HepG2 (cell line): Measurements from ENCODE around the gene DNAI4. TPM values are rescaled to one million over a fixed set of nuclear protein-coding genes. Genes with fewer than 3 reads are reported as not detected.

ENCODE experiments used
- CC2D1A ChIP-seq: sonication (generic); formaldehyde crosslinking; IDR thresholded peaks from 2 replicates; pipeline ENCODE4 v1.8.1; 2023; ENCODE audit warnings: mild to moderate bottlenecking, missing genetic modification reagents
- CEBPB ChIP-seq: IDR thresholded peaks from 2 replicates; pipeline ENCODE4 v1.6.1; 2011; ENCODE audit warnings: low read depth, low read length, improper control_type of control experiment, borderline replicate concordance
- FOXP1 ChIP-seq, 2 experiments: fragments of 450-650 bp in 1 of 2; IDR thresholded peaks; 2 replicates each; pipeline ENCODE4 v1.6.1; 2017 to 2018; ENCODE audit warnings: antibody characterized with exemption in 1 of 2
- NFKB2 ChIP-seq: sonication (generic); formaldehyde crosslinking; IDR thresholded peaks from 2 replicates; pipeline ENCODE4 v1.4.0; 2020; ENCODE audit warnings: missing genetic modification reagents, borderline replicate concordance
- PCBP2 ChIP-seq: fragments of 200-400 bp; formaldehyde crosslinking; optimal IDR thresholded peaks from 2 replicates; pipeline ENCODE3; 2018; ENCODE audit warnings: low read length, low read depth; ENCODE audit not compliant: poor library complexity, severe bottlenecking
- SP140L ChIP-seq: sonication (generic); formaldehyde crosslinking; IDR thresholded peaks from 2 replicates; pipeline ENCODE4 v1.4.0; 2020; ENCODE audit warnings: missing genetic modification reagents, borderline replicate concordance
- ZFX ChIP-seq: sonication (generic); formaldehyde crosslinking; IDR thresholded peaks from 2 replicates; pipeline ENCODE4 v1.4.0; 2020; ENCODE audit warnings: mild to moderate bottlenecking, low read depth, missing genetic modification reagents, moderate library complexity
- ZMYM2 ChIP-seq: sonication (generic); formaldehyde crosslinking; IDR thresholded peaks from 2 replicates; pipeline ENCODE4 v1.8.0; 2022; ENCODE audit warnings: mild to moderate bottlenecking, missing genetic modification reagents
- ZNF530 ChIP-seq: sonication (generic); formaldehyde crosslinking; IDR thresholded peaks from 2 replicates; pipeline ENCODE4 v1.5.0; 2020; ENCODE audit warnings: low read depth, mild to moderate bottlenecking, missing genetic modification reagents
- ZNF781 ChIP-seq: sonication (generic); formaldehyde crosslinking; IDR thresholded peaks from 2 replicates; pipeline ENCODE4 v1.5.1; 2020; ENCODE audit warnings: borderline replicate concordance, mild to moderate bottlenecking, missing genetic modification reagents; ENCODE audit errors: not compliant biosample characterization
- polyA plus RNA-seq, 8 experiments: library from polyadenylated mRNA; depleted of rRNA in 3 of 8; stranded (reverse) in 7 of 8; unstranded in 1 of 8; fragments of >200 nt; fragmentation: Illumina TruSeq in 4 of 8; extraction: Trizol in 4 of 8; gene quantifications; 2 replicates each; pipeline versions ENCODE4 v1.2.1 to v1.2.3, GENCODE V29; 2011 to 2016; ENCODE audit warnings: low read depth in 4 of 8, missing spikeins in 1 of 8, mixed read lengths in 1 of 8; ENCODE audit not compliant: insufficient read depth in 1 of 8
- total RNA-seq, 5 experiments: library from RNA; depleted of rRNA; stranded (reverse); fragments of >200 nt; fragmentation: Illumina TruSeq; extraction: Trizol; gene quantifications; 2 replicates each; pipeline ENCODE4 v1.2.3, GENCODE V29; 2016; ENCODE audit warnings: low read depth in 1 of 5
- TF ChIP-seq, protein P1 (sequence below), 2 experiments: sonication (generic) in 1 of 2; formaldehyde crosslinking in 1 of 2; IDR thresholded peaks; 2 replicates each; pipeline versions ENCODE4 v1.4.0 to v1.6.1; 2018 to 2020; ENCODE audit warnings: missing genetic modification reagents in 2 of 2, borderline replicate concordance in 1 of 2, low read depth in 1 of 2, mild to moderate bottlenecking in 1 of 2, missing biosample characterization in 1 of 2
- TF ChIP-seq, protein P2 (sequence below): sonication (generic); formaldehyde crosslinking; IDR thresholded peaks from 2 replicates; pipeline ENCODE4 v1.4.0; 2020; ENCODE audit warnings: missing genetic modification reagents, mild to moderate bottlenecking, borderline replicate concordance
- TF ChIP-seq, protein P3 (sequence below): sonication (generic); formaldehyde crosslinking; IDR thresholded peaks from 2 replicates; pipeline ENCODE4 v1.5.0; 2020; ENCODE audit warnings: missing genetic modification reagents, mild to moderate bottlenecking, borderline replicate concordance
- TF ChIP-seq, protein P4 (sequence below): sonication (generic); formaldehyde crosslinking; IDR thresholded peaks from 2 replicates; pipeline ENCODE4 v1.5.0; 2020; ENCODE audit warnings: mild to moderate bottlenecking, missing genetic modification reagents, borderline replicate concordance
- TF ChIP-seq, protein P5 (sequence below): sonication (generic); formaldehyde crosslinking; IDR thresholded peaks from 2 replicates; pipeline ENCODE4 v1.5.0; 2020; ENCODE audit warnings: missing genetic modification reagents
- TF ChIP-seq, protein P6 (sequence below): sonication (generic); formaldehyde crosslinking; IDR thresholded peaks from 2 replicates; pipeline ENCODE4 v1.5.1; 2020; ENCODE audit warnings: mild to moderate bottlenecking, missing genetic modification reagents, moderate library complexity

Gene DNAI4
- total and polyA plus RNA-seq, 2 of the 13 experiments (the other 11 are each of a cell fraction or from before 2014, with no cell fraction given): 0.04 to 0.08 TPM

DNA sequence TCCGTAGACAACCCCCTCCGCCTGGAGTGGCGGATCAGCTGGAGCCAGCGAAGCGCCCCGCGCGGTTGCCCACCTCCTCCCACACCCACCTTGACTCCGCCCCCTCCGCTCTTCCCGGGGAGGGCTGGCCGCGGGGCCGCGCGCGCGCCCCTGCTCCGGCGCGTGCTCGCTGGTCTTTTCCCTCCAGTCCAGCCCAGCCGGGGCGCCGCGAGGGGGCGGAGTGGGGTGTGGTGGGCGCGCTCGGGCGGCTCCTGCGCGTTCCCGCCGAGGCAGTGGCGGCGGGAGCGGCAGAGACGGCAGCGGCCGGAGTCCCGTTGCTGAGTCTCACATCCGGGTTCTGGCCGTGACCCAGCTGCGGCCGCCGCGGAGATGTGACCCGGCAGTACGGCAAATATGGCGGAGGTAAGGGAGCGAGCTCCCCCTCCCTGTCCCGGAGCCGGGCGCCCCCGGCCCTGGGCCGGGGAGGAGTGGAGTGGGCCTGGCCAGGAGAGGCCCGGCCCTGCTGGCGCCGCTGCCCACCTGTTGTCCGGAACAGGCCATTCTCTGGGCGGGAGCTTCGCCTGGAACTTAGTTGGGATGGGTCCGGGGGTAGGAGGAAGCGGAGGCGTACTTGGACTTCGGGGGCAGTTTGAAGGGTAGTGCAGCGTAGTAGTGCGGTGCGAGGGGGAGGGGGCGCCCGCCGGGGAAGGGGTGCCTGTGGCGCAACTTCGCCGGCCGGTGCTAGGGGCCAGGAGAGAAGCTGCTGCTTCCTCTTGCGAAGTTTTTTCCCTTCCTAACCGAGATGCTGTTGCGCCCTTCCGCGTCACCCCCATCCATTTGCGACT lies 5.6 kb upstream of the DNAI4 start (continued):
- TF ChIP-seq, protein P1, sequence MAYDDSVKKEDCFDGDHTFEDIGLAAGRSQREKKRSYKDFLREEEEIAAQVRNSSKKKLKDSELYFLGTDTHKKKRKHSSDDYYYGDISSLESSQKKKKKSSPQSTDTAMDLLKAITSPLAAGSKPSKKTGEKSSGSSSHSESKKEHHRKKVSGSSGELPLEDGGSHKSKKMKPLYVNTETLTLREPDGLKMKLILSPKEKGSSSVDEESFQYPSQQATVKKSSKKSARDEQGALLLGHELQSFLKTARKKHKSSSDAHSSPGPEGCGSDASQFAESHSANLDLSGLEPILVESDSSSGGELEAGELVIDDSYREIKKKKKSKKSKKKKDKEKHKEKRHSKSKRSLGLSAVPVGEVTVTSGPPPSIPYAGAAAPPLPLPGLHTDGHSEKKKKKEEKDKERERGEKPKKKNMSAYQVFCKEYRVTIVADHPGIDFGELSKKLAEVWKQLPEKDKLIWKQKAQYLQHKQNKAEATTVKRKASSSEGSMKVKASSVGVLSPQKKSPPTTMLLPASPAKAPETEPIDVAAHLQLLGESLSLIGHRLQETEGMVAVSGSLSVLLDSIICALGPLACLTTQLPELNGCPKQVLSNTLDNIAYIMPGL (CRISPR knock-in tag; IDR thresholded peaks at IDR 0.05; ENCODE audit: borderline replicate concordance in 1 of 2, low read depth in 1 of 2): peak in 1 of 2 experiments; percentile 80; a peak in 3 of 4 replicates
- TF ChIP-seq, protein P2, sequence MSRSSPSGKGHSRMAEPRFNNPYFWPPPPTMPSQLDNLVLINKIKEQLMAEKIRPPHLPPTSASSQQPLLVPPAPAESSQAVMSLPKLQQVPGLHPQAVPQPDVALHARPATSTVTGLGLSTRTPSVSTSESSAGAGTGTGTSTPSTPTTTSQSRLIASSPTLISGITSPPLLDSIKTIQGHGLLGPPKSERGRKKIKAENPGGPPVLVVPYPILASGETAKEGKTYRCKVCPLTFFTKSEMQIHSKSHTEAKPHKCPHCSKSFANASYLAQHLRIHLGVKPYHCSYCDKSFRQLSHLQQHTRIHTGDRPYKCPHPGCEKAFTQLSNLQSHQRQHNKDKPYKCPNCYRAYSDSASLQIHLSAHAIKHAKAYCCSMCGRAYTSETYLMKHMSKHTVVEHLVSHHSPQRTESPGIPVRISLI: peak; percentile 8; the same call in 1 of the 2 replicates
- TF ChIP-seq ZMYM2 (peak; percentile 44; the same call in 1 of the 2 replicates), FOXP1 (IDR thresholded peaks at IDR 0.05) (no peak), FOXP1 (CRISPR knock-in tag; IDR thresholded peaks at IDR 0.05) (no peak), CEBPB (peak; percentile 80; the same call in 1 of the 2 replicates), CC2D1A (no peak), SP140L (no peak), PCBP2 (no peak), ZFX (peak; percentile 80), ZNF530 (no peak), NFKB2 (CRISPR knock-in tag) (peak; percentile 35; the same call in 1 of the 2 replicates), ZNF781 (no peak)
- TF ChIP-seq, protein P3, sequence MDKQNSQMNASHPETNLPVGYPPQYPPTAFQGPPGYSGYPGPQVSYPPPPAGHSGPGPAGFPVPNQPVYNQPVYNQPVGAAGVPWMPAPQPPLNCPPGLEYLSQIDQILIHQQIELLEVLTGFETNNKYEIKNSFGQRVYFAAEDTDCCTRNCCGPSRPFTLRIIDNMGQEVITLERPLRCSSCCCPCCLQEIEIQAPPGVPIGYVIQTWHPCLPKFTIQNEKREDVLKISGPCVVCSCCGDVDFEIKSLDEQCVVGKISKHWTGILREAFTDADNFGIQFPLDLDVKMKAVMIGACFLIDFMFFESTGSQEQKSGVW (CRISPR knock-in tag): no peak
- TF ChIP-seq, protein P4, sequence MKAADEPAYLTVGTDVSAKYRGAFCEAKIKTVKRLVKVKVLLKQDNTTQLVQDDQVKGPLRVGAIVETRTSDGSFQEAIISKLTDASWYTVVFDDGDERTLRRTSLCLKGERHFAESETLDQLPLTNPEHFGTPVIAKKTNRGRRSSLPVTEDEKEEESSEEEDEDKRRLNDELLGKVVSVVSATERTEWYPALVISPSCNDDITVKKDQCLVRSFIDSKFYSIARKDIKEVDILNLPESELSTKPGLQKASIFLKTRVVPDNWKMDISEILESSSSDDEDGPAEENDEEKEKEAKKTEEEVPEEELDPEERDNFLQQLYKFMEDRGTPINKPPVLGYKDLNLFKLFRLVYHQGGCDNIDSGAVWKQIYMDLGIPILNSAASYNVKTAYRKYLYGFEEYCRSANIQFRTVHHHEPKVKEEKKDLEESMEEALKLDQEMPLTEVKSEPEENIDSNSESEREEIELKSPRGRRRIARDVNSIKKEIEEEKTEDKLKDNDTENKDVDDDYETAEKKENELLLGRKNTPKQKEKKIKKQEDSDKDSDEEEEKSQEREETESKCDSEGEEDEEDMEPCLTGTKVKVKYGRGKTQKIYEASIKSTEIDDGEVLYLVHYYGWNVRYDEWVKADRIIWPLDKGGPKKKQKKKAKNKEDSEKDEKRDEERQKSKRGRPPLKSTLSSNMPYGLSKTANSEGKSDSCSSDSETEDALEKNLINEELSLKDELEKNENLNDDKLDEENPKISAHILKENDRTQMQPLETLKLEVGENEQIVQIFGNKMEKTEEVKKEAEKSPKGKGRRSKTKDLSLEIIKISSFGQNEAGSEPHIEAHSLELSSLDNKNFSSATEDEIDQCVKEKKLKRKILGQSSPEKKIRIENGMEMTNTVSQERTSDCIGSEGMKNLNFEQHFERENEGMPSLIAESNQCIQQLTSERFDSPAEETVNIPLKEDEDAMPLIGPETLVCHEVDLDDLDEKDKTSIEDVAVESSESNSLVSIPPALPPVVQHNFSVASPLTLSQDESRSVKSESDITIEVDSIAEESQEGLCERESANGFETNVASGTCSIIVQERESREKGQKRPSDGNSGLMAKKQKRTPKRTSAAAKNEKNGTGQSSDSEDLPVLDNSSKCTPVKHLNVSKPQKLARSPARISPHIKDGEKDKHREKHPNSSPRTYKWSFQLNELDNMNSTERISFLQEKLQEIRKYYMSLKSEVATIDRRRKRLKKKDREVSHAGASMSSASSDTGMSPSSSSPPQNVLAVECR (CRISPR knock-in tag): peak; percentile 75; the same call in 1 of the 2 replicates
- TF ChIP-seq, protein P5, sequence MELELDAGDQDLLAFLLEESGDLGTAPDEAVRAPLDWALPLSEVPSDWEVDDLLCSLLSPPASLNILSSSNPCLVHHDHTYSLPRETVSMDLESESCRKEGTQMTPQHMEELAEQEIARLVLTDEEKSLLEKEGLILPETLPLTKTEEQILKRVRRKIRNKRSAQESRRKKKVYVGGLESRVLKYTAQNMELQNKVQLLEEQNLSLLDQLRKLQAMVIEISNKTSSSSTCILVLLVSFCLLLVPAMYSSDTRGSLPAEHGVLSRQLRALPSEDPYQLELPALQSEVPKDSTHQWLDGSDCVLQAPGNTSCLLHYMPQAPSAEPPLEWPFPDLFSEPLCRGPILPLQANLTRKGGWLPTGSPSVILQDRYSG (CRISPR knock-in tag): no peak
- TF ChIP-seq, protein P6, sequence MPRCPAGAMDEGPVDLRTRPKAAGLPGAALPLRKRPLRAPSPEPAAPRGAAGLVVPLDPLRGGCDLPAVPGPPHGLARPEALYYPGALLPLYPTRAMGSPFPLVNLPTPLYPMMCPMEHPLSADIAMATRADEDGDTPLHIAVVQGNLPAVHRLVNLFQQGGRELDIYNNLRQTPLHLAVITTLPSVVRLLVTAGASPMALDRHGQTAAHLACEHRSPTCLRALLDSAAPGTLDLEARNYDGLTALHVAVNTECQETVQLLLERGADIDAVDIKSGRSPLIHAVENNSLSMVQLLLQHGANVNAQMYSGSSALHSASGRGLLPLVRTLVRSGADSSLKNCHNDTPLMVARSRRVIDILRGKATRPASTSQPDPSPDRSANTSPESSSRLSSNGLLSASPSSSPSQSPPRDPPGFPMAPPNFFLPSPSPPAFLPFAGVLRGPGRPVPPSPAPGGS (CRISPR knock-in tag): peak; percentile 55; the same call in 1 of the 2 replicates
